ENCODE measurements around the gene MEX3D. TPM values are rescaled to one million over a fixed set of nuclear protein-coding genes. Genes with fewer than 3 reads are reported as not detected.
A peak's percentile ranks its signal among the peaks of the same experiment; 100 is the strongest.

The MEX3D gene
- total and polyA plus RNA-seq, 9 donors, result 7.3 to 54.4 (median 34.8) TPM

- no peaks in the 10 kb centered on the region for H3K9me3 ChIP-seq
- WGBS, 3 donors, result 85 to 87% (median 86%) methylated on average over 20 of the region's 20 CpGs
- no peak for DNase-seq
- TF ChIP-seq, protein P1, sequence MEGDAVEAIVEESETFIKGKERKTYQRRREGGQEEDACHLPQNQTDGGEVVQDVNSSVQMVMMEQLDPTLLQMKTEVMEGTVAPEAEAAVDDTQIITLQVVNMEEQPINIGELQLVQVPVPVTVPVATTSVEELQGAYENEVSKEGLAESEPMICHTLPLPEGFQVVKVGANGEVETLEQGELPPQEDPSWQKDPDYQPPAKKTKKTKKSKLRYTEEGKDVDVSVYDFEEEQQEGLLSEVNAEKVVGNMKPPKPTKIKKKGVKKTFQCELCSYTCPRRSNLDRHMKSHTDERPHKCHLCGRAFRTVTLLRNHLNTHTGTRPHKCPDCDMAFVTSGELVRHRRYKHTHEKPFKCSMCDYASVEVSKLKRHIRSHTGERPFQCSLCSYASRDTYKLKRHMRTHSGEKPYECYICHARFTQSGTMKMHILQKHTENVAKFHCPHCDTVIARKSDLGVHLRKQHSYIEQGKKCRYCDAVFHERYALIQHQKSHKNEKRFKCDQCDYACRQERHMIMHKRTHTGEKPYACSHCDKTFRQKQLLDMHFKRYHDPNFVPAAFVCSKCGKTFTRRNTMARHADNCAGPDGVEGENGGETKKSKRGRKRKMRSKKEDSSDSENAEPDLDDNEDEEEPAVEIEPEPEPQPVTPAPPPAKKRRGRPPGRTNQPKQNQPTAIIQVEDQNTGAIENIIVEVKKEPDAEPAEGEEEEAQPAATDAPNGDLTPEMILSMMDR (IDR thresholded peaks at IDR 0.05), result no peak
- TF ChIP-seq POLR2A (IDR thresholded peaks at IDR 0.05) (no peak), EP300 (IDR thresholded peaks at IDR 0.05) (no peak)
- H3K27me3 ChIP-seq, result no peaks in the 10 kb centered on the region
- H3K36me3 ChIP-seq, result no peaks in the 10 kb centered on the region
- intact Hi-C loops (cut with DNase I), result no loop called here
- no peak overlapping the region for H3K27ac ChIP-seq
- H3K4me1 ChIP-seq (ENCODE audit: insufficient read depth), result no peaks in the 10 kb centered on the region
- no peak overlapping the region for H3K4me3 ChIP-seq
Measured at GRCh38 chr19:1580382-1580781, 12.3 kb upstream of the MEX3D start.

DNA sequence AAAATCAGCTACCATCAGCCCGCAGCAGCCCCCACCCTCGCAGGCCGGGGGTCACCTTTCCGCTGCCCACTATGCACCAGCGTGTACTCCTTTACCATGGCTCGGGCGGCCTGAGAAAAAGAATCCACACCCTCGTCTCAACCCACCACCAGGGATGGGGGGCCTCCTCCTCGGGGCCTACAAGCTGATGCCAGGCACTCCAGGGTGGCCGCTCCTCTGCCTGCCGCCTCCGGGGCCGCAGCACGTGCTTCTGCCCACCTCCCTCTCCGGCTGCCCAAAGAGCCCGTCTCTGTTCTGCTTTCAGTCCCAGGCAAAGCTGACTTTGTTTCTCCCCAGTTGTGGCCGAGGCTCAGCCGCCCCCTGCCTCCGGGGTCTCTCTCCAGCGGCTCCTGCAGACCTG, 11.1 kb upstream of the MEX3D start:
- Histone ChIP-seq H3K9me3 (no peaks in the 10 kb centered on the region), H3K4me3 (no peak overlapping the region), H3K36me3 (no peaks in the 10 kb centered on the region), H3K27me3 (no peaks in the 10 kb centered on the region), H3K4me1 (ENCODE audit: insufficient read depth) (no peaks in the 10 kb centered on the region), H3K27ac (no peak overlapping the region)
- no peak for TF ChIP-seq EP300 (IDR thresholded peaks at IDR 0.05)
- TF ChIP-seq, protein P1 (IDR thresholded peaks at IDR 0.05), result no peak
- no peak for TF ChIP-seq POLR2A (IDR thresholded peaks at IDR 0.05)
- no peak for DNase-seq
- intact Hi-C loops (cut with DNase I), result no loop called here
- WGBS, 3 donors, result 90 to 92% (median 91%) methylated on average over 20 of the region's 20 CpGs

GRCh38 chr19:1577929-1578618, 9.9 kb upstream of the MEX3D start:
- no peaks in the 10 kb centered on the region for H3K27me3 ChIP-seq
- WGBS, 3 donors, result 79 to 81% (median 79%) methylated on average over 37 to 49 of the region's 49 CpGs
- intact Hi-C loops (cut with DNase I), result no loop called here
- no peak for TF ChIP-seq EP300 (IDR thresholded peaks at IDR 0.05)
- TF ChIP-seq POLR2A (IDR thresholded peaks at IDR 0.05), result no peak
- TF ChIP-seq, protein P1 (IDR thresholded peaks at IDR 0.05), result no peak
- no peaks in the 10 kb centered on the region for H3K36me3 ChIP-seq
- H3K27ac ChIP-seq, result no peak overlapping the region
- no peak overlapping the region for H3K4me3 ChIP-seq
- DNase-seq, result peak in 1 of 5 donors; percentile 21
- H3K4me1 ChIP-seq (ENCODE audit: insufficient read depth), result no peaks in the 10 kb centered on the region
- H3K9me3 ChIP-seq, result no peaks in the 10 kb centered on the region

- DNase-seq, result no peak
- TF ChIP-seq EP300 (IDR thresholded peaks at IDR 0.05), result no peak
- TF ChIP-seq, protein P1 (IDR thresholded peaks at IDR 0.05), result no peak
- no peak for TF ChIP-seq POLR2A (IDR thresholded peaks at IDR 0.05)
- intact Hi-C loops (cut with DNase I), result no loop called here
- H3K4me1 ChIP-seq (ENCODE audit: insufficient read depth), result no peaks in the 10 kb centered on the region
- H3K27me3 ChIP-seq, result no peaks in the 10 kb centered on the region
- 79 to 87% (median 81%) methylated on average over 30 to 41 of the region's 41 CpGs for WGBS, 3 donors
- H3K9me3 ChIP-seq, result no peaks in the 10 kb centered on the region
- H3K36me3 ChIP-seq, result no peaks in the 10 kb centered on the region
- no peak overlapping the region for H3K4me3 ChIP-seq
- no peak overlapping the region for H3K27ac ChIP-seq
Measured at GRCh38 chr19:1577090-1577928, 9.2 kb upstream of the MEX3D start.

All from ovary (tissue), 9 donors.